Fibroblast of pulmonary artery (primary cell): ENCODE measurements around the gene RAET1G.
"Not testable (repeated sequence)": the region's sequence is repeated elsewhere in the genome, so short reads cannot be mapped to it uniquely, and the experiment has no call there.

Experiments
- DNase-seq: peaks from one replicate; pipeline ENCODE4 v3.0.0-alpha.2; 2010; ENCODE audit warnings: low read depth
- H3K4me3 ChIP-seq: replicated peaks from 2 replicates; pipeline ENCODE4 v1.5.1; 2011; ENCODE audit warnings: low read depth, mild to moderate bottlenecking, control low read depth, low read length, moderate library complexity
- CTCF ChIP-seq: IDR thresholded peaks from 2 replicates; pipeline ENCODE4 v1.5.1; 2011; ENCODE audit warnings: mild to moderate bottlenecking, control low read depth, low read length, inconsistent platforms; ENCODE audit errors: missing control alignments

Gene RAET1G

GRCh38 chr6:149953390-149953789 is 30.5 kb upstream of the RAET1G start:
- not testable (repeated sequence) for DNase-seq, H3K4me3 ChIP-seq

- no peak for TF ChIP-seq CTCF
- no peak for DNase-seq
These were observed 28.7 kb upstream of the RAET1G start for GRCh38 chr6:149951626-149952025.

GRCh38 chr6:149951096-149951495 is 28.2 kb upstream of the RAET1G start:
- TF ChIP-seq CTCF: no peak
- DNase-seq: no peak
- no peak overlapping the region for H3K4me3 ChIP-seq

More at GRCh38 chr6:149951626-149952025, 28.7 kb upstream of the RAET1G start:
- no peak overlapping the region for H3K4me3 ChIP-seq

GRCh38 chr6:149950423-149950822 is 27.5 kb upstream of the RAET1G start:
- TF ChIP-seq CTCF: no peak
- no peak for DNase-seq

GRCh38 chr6:149948616-149949015 is 25.7 kb upstream of the RAET1G start:
- H3K4me3 ChIP-seq: no peak overlapping the region
- TF ChIP-seq CTCF: no peak
- DNase-seq: no peak

More at GRCh38 chr6:149950423-149950822, 27.5 kb upstream of the RAET1G start:
- H3K4me3 ChIP-seq: no peak overlapping the region

- H3K4me3 ChIP-seq: no peak overlapping the region
- no peak for DNase-seq
- TF ChIP-seq CTCF: no peak
These were observed 25.1 kb upstream of the RAET1G start for GRCh38 chr6:149948011-149948410.

GRCh38 chr6:149947533-149947932 is 24.6 kb upstream of the RAET1G start:
- DNase-seq, H3K4me3 ChIP-seq: not testable (repeated sequence)

GRCh38 chr6:149946631-149947030 is 23.7 kb upstream of the RAET1G start:
- DNase-seq, H3K4me3 ChIP-seq: not testable (repeated sequence)

- H3K4me3 ChIP-seq, DNase-seq: not testable (repeated sequence)
These were observed 22.4 kb upstream of the RAET1G start for GRCh38 chr6:149945276-149945675.

GRCh38 chr6:149943321-149943720 is 20.4 kb upstream of the RAET1G start:
- not testable (repeated sequence) for H3K4me3 ChIP-seq, DNase-seq
